Kasumi-1 (cell line): ENCODE measurements around the gene STAM2.
"Not testable (repeated sequence)": the region's sequence is repeated elsewhere in the genome, so short reads cannot be mapped to it uniquely, and the experiment has no call there.

Experiments
- DNase-seq, 2 experiments: peaks; one replicate each; lab custom pipeline; 2025; lab: John Stamatoyannopoulos, UW

The STAM2 gene

GRCh38 chr2:152106464-152106863 lies 69.1 kb downstream of the STAM2 start:
- no peak for DNase-seq

DNA sequence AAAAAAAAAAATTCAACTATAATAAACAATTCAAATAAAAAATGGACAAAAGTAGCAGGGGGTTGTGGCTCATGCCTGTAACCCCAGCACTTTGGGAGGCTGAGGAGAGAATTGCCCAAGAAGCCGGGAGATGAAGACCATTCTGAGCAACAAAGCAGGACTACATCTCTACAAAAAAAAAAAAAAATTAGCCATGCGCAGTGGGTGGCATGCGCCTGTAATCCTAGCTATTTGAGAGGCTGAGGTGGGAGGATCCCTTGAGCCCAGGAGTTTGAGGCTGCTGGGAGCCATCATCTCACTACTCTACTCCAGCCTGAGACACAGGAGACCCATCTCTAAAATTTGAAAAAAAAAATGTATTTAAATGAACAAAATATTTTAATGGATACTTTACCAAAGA lies 72.3 kb downstream of the STAM2 start:
- no peak for DNase-seq

DNA sequence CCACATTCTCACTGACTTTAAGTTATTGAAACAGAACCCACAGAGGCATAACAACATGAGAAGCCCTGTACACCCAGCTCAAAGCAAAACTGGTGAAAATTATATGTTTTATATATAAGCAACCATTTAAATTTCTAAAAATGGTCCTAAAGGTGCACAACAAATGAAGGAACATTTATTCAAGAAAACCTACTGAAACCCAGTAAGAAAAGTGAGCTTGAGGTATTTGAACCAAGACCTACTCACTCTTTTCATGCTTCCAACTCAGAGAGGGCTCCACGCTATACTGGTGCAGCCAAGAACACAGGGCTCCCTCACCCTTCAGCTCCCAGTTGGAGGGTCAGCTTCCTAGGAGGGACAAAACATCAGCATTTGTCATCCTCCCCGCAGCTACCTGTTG lies 74.6 kb downstream of the STAM2 start:
- DNase-seq, result no peak

DNA sequence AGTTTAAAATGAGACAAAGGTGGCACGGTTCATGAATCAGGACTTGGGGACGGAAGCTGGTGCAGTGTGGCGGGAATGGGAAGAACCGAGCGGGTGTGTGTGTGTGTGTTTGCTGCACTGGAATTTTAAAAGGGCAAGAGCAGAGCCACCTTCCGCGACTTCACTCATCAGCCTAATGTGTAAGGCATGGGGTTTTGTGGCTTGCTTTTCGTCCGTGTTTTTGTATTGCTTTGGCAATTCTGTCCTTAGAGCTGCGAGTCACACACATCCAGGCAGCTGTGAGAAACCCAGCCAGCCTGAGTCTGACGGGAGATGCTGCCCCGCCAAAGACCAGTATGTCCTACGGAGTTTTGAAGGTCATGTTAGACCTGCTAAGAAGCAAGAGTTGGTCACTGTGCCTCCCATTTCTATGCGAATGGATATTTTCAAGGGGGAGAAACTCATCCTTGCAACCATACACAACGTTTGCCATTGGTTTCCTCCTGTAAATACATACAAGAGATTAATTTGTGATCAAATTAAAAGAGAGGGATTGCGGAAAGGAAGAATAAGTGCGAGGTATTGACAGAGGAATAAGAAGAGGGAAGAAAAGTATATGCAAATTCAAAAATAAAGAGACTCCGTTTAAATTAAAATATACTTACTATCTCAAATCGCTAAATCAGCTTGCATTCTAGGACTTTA lies 76.1 kb downstream of the STAM2 start:
- peak; percentile 69 to 77 for DNase-seq

DNA sequence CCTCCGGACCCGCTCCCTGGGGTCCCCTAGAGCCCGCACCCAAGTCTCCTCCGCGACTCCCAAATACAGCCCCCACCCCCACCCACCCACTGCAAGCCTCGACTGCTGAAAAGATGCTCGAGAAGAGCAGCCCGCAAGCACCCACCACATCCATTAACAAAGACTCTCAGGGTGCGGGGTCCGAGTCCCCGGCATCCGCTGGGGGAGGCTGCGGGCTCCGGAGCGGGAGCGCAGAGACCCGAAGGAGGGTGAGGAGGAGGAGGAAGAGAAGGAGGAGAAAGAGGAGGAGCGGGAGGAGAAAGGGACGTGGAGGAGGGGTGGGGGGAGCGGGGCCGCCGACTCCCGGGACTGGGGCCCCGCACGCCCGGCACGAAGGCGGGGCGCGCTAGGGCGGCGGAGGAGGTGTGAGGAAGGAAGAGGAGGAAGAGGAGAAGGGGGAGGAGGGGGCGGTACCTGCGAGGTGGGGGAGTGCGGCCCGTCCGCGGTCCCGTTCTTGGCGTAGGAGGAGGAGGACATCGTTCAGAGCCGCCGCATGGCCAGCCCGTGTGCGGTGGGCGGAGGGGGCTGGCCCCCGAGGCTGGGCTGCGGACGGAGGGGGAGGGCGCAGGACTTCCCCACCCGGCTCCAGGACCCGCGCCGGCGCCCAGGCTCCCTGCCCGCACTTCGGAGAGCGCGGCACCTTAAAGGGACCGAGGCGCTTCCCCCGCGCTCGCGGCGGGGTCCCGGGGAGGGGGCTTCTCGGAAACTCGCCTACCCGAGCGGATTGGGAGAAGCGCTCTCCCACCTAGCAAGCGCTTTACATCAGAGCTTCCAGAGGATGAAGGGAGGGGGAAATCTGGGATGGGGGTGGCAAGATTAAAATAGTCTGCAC lies 76.8 kb downstream of the STAM2 start, which contains the start of gene CACNB4:
TSS of gene CACNB4 (minus strand) at position 549 of the 871 bp plus-strand sequence.
- peak; percentile 72 to 74 for DNase-seq

GRCh38 chr2:152097801-152098495 lies 77.6 kb downstream of the STAM2 start:
- peak; percentile 56 to 74 for DNase-seq

GRCh38 chr2:152097290-152097800 lies 78.2 kb downstream of the STAM2 start:
- DNase-seq, result peak; percentile 56 to 67

DNA sequence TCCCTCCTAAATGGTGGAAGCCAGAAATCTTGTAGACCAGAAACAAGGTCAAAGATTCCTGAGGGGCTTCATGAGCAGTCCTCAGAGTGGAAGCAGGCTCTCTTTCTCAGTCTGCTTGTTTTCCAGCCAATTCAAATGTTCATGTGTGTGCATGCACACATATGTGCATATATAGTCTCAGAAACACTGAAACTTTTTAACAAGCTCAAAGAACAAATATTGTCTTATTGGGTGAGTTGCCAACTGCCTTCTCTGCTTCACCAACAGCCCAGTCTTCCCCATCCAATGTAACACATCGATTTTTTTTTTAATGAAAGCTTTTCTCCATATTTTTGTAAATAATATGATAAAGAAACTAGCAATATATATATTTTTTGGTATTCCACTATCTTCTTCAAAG lies 80.4 kb downstream of the STAM2 start:
- no peak for DNase-seq

DNA sequence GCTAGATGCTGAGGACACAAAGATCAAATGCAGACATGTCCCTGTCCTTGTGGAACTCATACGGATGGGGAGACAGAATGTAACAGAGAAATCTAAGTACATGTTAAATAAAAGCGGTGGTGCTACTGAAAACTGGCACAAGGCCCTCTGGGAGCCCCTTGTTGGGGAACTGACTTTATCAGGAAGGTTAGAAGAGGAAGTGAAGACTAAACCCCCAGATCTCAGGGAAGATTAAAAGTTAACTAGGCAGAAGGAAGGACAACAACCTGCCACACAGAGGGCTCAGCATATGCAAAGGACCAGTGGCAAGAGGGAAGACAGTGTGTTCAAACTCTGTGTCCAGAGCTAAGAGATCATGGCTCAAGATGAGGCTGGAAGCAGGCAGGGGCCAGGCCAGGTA lies 81.5 kb downstream of the STAM2 start:
- peak; percentile 59 to 64 for DNase-seq

- peak; percentile 62 to 75 for DNase-seq
These were observed 82.1 kb downstream of the STAM2 start for GRCh38 chr2:152093464-152093863.

GRCh38 chr2:152092095-152092494 lies 83.5 kb downstream of the STAM2 start:
- DNase-seq, result no peak

GRCh38 chr2:152090726-152091125 lies 84.8 kb downstream of the STAM2 start:
- DNase-seq, result not testable (repeated sequence)

GRCh38 chr2:152089238-152089637 lies 86.3 kb downstream of the STAM2 start:
- peak; percentile 99 for DNase-seq

- DNase-seq, result no peak
These were observed 87.6 kb downstream of the STAM2 start for GRCh38 chr2:152088006-152088405.

DNA sequence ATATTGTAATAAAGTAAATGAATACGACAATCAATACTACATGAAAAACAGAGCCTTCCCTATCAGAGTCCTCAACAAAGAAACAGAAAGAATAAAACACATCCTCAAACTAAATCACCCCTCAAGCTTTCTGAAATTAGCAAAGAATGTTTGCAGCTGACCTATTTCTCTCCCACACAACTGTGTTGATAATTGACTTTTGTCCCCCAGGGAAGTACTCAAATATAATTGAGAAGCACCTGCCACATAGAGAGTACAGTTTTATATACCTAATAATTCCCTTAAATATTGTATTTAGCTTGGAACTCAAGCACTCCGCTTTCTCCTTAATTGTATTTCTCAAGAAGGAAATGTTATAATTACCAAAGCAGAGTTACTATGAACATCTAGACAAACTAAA lies 89.3 kb downstream of the STAM2 start:
- no peak for DNase-seq

DNA sequence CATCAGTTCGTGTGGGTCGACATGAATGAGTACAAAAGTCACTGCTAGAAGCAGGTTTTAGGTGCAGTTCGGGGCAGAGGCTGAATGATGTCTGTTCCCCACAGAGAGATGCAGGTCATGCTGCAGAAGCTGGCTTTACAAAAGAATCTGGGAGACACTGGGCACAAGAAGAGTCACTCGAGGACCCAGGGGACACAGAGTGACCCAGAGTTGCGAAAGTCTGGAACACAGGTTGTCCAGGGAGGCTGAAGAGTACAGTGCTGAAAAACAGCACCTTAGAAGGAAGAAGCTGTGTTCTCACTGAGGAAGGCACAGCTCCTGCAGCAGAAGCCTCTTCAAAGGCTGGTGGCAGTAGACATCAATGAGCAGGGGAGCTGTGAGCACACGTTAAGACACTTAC lies 91.5 kb downstream of the STAM2 start:
- DNase-seq, result peak; percentile 47 to 49

DNA sequence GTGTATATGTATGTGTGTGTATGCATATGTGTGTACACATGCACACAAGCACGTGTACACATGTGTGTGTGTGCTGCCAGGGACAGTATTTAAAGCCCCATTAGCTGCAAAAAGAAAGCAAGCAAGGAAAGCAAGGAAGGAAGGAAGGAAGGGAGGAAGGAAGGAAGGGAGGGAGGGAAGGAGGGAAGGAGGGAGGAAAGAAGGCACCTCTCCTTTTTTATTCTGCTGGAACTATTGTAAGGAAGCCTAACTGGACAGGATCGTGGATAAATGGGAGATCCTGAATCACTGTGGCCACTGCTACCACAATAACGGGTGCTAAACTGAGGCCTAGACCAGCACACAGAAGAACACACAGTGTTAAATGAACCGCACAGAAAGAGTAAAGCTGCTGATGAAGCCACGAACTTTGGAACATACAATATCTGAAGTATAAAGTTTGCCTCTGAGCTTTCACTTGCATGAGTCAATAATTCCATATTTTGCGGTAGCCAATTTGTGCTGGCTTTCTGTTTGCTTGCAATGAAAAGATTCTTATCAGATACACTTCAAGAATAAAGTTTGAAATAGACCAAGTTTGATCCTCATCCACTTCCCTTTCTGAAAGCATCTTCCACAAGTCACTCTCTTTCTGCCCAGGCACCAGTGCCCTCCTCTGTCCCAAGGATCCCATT lies 92.2 kb downstream of the STAM2 start:
- DNase-seq, result no peak

DNA sequence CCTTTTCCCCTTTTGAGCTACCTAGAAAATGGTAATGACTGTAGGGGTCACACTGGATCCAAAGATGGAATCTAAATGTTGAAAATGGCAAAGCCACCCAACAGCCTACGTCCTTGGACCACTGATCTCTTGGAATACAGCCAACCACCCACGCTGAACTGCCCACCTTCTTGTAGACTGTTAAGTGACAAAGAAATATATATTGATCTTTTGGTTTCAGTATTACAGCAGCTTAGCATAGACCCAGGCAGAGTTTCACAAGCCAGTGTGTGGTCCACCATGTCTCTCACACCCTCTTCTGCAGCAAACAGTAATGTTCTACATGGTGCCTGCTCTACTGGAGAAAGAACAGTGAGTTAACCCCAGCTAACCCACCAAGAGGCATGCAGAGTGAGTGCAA lies 96.9 kb downstream of the STAM2 start:
- no peak for DNase-seq

DNA sequence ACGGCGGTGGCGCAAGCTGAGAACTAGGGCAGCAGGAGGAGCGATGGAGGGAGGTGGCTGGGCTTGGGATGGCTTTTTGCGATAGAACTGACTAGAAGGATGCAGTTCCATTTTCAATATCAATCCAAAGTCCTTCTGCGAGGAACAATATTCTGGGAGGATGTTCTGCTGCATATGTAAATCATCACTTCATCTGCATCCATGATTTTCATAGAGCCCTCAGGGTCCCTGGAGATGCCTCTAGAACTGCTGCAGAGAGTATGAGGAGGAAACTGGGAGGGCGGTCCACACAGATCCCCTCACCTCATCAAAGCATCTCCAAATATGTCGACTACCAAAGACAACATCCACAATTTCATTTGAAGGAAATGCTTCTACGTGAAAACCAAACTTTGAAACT lies 97.5 kb downstream of the STAM2 start:
- no peak for DNase-seq

GRCh38 chr2:152075461-152076050 lies 100.0 kb downstream of the STAM2 start:
- no peak for DNase-seq

- no peak for DNase-seq
These were observed 103.6 kb downstream of the STAM2 start for GRCh38 chr2:152072011-152072410.
